ENCODE measurements around the gene BIRC2.

GRCh38 chr11:102391549-102392237, 44.7 kb downstream of the BIRC2 start:
- TF ChIP-seq POLR2A (IDR thresholded peaks at IDR 0.05) = no peak
- TF ChIP-seq, protein P1, sequence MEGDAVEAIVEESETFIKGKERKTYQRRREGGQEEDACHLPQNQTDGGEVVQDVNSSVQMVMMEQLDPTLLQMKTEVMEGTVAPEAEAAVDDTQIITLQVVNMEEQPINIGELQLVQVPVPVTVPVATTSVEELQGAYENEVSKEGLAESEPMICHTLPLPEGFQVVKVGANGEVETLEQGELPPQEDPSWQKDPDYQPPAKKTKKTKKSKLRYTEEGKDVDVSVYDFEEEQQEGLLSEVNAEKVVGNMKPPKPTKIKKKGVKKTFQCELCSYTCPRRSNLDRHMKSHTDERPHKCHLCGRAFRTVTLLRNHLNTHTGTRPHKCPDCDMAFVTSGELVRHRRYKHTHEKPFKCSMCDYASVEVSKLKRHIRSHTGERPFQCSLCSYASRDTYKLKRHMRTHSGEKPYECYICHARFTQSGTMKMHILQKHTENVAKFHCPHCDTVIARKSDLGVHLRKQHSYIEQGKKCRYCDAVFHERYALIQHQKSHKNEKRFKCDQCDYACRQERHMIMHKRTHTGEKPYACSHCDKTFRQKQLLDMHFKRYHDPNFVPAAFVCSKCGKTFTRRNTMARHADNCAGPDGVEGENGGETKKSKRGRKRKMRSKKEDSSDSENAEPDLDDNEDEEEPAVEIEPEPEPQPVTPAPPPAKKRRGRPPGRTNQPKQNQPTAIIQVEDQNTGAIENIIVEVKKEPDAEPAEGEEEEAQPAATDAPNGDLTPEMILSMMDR (IDR thresholded peaks at IDR 0.05) = no peak
- TF ChIP-seq EP300 (IDR thresholded peaks at IDR 0.05) = no peak

All from stomach (tissue), 4 donors.